GM18909 (cell line): Measurements from ENCODE around the gene PCDH19.
"Not testable (repeated sequence)": the region's sequence is repeated elsewhere in the genome, so short reads cannot be mapped to it uniquely, and the experiment has no call there.

Source experiments
- ATAC-seq: cut with Tn5 transposase; IDR thresholded peaks from one replicate; pipeline ENCODE4 v1.9.1; 2021; ENCODE audit warnings: mild to moderate bottlenecking; ENCODE audit not compliant: unreplicated experiment, poor library complexity

The PCDH19 gene

DNA sequence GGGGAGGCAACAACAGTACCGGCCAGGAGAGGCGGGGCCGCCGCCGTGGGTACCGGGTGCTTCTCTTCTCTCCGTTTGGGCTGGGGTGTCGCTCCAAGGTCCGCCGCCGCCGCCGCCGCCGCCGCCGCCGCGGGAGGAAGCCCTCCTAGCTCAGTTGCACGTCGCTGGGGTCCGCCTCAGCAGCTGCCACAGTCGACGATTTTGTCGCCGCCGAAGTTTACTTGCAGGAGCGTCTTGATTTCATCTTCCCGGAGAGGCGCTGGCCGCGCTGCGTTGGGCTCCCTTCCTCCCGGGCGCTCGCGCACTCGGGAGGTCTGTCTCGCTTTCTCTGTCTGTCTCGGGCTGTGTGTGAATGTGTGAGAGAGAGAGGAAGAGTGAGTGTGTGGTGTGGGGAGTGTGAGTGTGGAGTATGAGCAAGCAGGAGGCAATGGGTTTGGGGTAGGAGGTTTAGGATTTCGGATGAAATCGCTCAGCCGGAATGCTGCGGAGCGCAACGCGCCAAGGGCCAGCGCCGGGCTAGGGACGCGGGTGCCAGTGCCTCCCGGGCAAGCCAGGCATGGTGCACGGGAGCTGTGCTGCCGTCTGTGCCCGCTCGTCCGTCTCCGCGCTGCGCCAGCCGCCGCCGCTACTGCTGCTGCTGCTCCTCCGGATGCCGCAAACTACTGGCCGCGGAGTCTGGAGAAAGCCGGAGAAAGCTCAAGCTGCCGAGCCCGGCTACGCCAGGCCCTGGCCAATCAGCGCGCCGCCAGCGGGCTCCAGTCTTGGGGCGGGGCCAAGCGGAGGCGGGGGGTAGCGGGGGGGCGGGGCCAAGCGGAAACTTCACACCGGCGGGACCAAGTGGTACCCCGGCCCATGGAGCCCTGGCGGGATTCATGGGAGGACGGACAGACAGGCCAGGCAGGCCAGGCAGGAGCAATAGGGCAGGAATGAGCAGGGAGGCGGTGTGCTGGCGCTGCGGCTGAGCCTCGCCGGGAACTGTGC lies at the start of gene PCDH19:
PCDH19 (minus strand) TSS at position 664 of the 981 bp plus-strand sequence. CDS start 1,676 bp downstream, outside the sequence.
- no peak for ATAC-seq

- no peak for ATAC-seq
Measured at GRCh38 chrX:100449696-100450608, 39.9 kb upstream of the PCDH19 start.

- ATAC-seq, result peak; percentile 65
Measured at GRCh38 chrX:100447655-100448397, 37.8 kb upstream of the PCDH19 start.

DNA sequence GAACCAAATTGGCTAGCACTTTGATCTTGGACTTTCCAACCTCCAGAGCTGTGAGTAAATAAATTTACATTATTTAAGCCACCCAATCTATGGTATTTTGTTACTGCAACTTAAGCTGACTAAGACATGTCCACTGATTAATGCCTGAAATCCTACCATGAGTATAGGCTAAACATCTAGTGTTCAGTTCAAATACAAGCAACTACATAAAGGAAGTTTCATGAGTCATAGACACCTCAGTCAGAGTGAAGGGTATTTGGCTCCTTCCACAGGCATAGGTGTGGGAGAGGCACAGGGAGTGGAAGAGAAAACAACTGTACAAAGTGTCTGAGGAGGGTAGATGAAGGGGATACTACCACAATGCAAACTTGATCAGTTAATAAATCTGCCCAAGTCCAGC lies 35.5 kb upstream of the PCDH19 start:
- ATAC-seq, result no peak

DNA sequence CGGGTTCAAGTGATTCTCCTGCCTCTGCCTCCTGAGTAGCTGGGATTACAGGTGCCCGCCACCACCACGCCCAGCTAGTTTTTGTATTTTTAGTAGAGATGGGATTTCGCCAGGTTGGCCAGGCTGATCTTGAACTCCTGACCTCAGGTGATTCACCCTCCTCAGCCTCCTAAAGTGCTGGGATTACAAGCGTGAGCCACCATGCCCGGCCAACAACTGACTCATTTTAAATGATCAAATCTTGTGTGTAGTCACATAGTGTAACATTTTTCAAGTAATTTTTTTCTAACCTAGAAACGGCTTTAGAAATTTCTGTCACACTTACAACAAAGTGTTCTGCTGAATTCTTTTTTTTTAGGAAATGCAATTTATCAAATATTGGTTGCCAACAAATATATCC lies 31.2 kb upstream of the PCDH19 start:
- not testable (repeated sequence) for ATAC-seq

DNA sequence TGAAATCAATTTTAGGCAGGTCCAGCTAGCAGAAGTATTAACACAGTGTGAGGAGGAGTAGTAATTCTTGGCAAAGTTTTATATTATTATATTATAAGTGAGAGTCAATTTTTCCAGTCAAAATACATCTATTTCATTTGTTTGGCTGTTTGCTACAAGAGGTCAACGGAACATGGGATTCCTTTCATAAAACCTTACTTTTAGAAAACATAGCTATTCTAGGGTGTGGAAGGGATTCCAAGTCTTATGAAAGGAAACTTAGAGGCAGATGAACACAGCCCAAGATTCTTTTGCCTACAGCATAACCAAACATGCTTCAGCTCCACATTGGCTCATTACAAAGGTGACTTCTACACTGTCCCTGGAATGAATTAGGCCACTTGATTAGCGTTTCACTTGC lies 29.9 kb upstream of the PCDH19 start:
- no peak for ATAC-seq

- ATAC-seq, result no peak
Measured at GRCh38 chrX:100435726-100436125, 25.7 kb upstream of the PCDH19 start.

- ATAC-seq, result no peak
Measured at GRCh38 chrX:100424012-100424411, 13.9 kb upstream of the PCDH19 start.

GRCh38 chrX:100418556-100418955 lies 8.5 kb upstream of the PCDH19 start:
- no peak for ATAC-seq

- ATAC-seq, result no peak
Measured at GRCh38 chrX:100417681-100418080, 7.6 kb upstream of the PCDH19 start.

DNA sequence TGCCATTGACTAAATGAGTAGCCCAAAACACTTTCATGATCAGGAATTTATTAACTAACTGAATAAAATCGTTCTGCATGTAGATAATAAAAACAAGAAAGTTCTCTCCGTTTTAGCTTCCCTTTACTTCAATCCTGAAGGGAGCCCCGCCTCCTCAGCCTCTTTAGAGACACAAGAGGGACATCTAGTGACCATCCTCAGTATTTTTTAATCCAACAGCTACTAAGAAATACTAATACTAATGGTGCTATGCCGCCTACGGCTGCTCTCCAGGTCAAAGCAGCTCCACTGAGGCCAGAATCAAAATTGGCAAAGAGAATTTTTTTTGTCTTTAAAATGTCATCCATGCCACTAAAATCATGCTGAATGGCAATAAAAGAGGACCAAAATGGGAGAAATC lies 3.2 kb upstream of the PCDH19 start:
- peak; percentile 87 for ATAC-seq

DNA sequence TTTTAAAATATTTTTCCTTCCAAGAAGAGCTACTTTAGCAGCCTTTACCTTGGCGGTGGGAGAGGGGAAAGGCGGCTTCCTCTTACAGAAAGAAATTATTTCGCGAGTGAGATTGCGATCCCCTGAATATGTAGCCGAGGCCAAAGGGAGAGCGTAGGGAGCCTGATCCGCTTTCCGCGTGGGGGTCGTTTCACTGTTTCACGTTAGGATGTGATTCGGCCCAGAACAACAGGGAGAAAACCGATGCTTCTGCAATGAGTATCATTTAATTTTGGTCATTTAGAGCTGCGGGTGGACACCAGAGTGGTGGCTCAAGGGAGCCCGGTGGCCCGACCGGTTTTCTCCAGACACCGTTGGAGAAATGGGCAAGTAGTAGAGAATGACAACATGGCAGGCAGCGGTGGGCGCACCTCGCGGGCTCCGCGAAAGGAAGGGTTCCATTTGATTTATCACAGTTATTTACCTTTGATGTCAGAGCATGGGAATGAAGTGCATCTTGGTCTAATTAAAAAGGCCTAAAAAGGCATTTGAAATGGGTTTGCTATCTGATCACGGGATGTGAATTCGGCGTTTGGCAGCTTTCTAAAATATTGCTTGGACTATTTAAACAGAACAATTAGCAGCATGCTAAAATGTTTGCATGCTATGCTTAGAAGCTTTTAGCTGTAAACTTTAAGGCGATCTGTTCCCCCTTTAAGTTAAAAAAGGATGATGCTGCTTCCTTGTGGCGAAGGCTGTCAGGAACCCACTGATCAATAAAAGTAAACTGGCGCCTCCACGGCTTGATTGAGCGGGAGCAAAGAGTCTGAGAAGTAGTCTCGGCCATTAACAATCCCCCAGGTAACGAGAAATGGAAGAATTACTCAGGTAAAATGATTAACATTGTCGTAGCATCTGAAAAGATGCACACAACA lies 2.0 kb upstream of the PCDH19 start:
- no peak for ATAC-seq

GRCh38 chrX:100410901-100411801 lies 1.1 kb upstream of the PCDH19 start:
- ATAC-seq, result no peak

GRCh38 chrX:100408713-100409609 lies 1.1 kb downstream of the PCDH19 start:
- no peak for ATAC-seq

DNA sequence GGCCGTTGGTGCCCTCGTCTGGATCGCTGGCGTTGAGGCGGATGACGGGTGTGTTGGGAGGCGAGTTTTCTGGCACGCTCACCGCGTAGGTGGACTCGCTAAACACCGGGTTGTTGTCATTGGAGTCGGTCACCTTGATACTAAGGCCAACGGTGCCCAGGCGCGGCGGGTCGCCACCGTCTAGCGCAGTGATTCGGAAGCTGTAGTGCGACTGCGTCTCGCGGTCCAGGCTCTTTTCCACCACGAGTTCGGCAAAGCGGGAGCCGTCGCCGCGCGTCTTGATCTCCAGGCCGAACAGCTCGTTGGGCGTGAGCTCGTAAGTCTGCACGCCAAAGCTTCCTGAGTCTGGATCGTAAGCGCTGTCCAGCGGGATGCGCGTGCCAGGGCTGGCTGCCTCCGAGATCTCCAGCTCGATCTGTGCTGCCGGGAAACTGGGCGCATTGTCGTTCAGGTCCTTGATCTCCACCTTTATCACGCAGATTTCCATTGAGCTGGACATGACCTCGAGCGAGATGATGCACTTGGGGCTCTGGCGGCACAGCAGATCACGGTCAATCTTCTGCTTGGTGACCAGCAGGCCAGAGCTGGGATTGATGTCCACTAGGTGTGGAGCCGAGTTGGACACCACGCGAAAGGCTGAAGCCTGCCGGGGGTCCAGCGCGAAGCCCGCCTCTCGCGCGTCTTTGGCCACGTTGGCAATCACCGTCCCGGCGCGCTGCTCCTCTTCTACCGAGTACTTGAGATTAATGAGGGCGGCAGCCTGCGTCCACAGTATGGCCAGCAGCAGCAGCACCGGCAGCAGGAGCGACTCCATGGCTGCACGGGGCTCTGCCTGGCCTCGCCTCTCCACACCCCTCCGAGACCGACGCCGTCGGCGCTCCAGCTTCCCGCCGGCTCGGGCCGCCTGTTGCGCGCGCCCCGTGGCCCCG lies 2.0 kb downstream of the PCDH19 start:
- ATAC-seq, result no peak

- no peak for ATAC-seq
Measured at GRCh38 chrX:100407147-100407783, 2.8 kb downstream of the PCDH19 start.
